ENCODE results near the gene PLAAT2. TPM values are rescaled to one million over a fixed set of nuclear protein-coding genes. Genes with fewer than 3 reads are reported as not detected.

PLAAT2 gene
- total RNA-seq, 1 experiment from 2014 or later = 0.52 TPM

- no peak for DNase-seq
- Histone ChIP-seq H2BK20ac (ENCODE audit: low read depth, low read length, poor library complexity, severe bottlenecking) (no peak overlapping the region), H3T11ph (ENCODE audit: low read length) (no peak overlapping the region), H3K56ac (ENCODE audit: insufficient read length, low read depth, low read length) (no peak overlapping the region), H3K27ac (ENCODE audit: insufficient read length, low read depth, low read length) (no peak overlapping the region), H4K5ac (ENCODE audit: insufficient read length, low read depth, low read length) (no peak overlapping the region), H2AFZ (ENCODE audit: low read length) (no peak overlapping the region), H3K79me1 (ENCODE audit: insufficient read depth, low read depth, low read length, poor library complexity, severe bottlenecking) (no peaks in the 10 kb centered on the region), H2BK15ac (ENCODE audit: low read depth, low read length) (no peak overlapping the region), H3K23me2 (ENCODE audit: insufficient read length, low read depth, low read length, poor library complexity, severe bottlenecking) (no peaks in the 10 kb centered on the region), H3K4ac (ENCODE audit: low read depth, low read length) (no peak overlapping the region), H2BK120ac (ENCODE audit: low read depth, low read length, poor library complexity, severe bottlenecking) (no peak overlapping the region), H3K9ac (ENCODE audit: extremely low read depth, insufficient read length, low read length) (no peak overlapping the region), H3K4me2 (ENCODE audit: insufficient read depth, insufficient read length, low read length) (no peak overlapping the region), H3K79me2 (ENCODE audit: insufficient read depth, low read length) (no peaks in the 10 kb centered on the region), H3K23ac (ENCODE audit: insufficient read length, low read depth, low read length) (no peak overlapping the region), H3K9me3 (ENCODE audit: control insufficient read depth, low read depth, low read length) (no peaks in the 10 kb centered on the region), H4K8ac (replicated peaks; ENCODE audit: insufficient read length, low read depth, low read length) (no peak overlapping the region), H4K91ac (ENCODE audit: insufficient read length, low read depth, low read length) (no peak overlapping the region), H3K14ac (ENCODE audit: insufficient read depth, low read length) (no peak overlapping the region), H3K18ac (ENCODE audit: insufficient read length, low read depth, low read length) (no peak overlapping the region), H2BK12ac (ENCODE audit: insufficient read length, low read depth, low read length) (no peak overlapping the region), H2AK5ac (ENCODE audit: insufficient read length, low read length) (no peak overlapping the region), H3K4me1 (ENCODE audit: insufficient read depth, low read length) (no peaks in the 10 kb centered on the region), H3K27me3 (ENCODE audit: insufficient read depth, low read length) (no peaks in the 10 kb centered on the region), H2BK5ac (ENCODE audit: insufficient read length, low read length) (no peak overlapping the region), H4K20me1 (ENCODE audit: control insufficient read depth, insufficient read depth, insufficient read length) (no peaks in the 10 kb centered on the region)
- WGBS (ENCODE audit: extremely low coverage, insufficient read length, low lambda C conversion rate) = no CpG with 5 or more reads among the region's 7 CpGs
- H3K27ac Mint-ChIP-seq = no peak overlapping the region
- TF ChIP-seq CTCF (conservative IDR thresholded peaks at IDR 0.05) = no peak
- H3K4me1 Mint-ChIP-seq = peaks cover 16 to 18% of the 10 kb centered on the region in 2 experiments
- no peak overlapping the region for H3K4me3 Mint-ChIP-seq
- no peaks in the 10 kb centered on the region for H3K9me3 Mint-ChIP-seq
- H3K36me3 Mint-ChIP-seq (ENCODE audit: insufficient read depth in 1 of 3, low read depth in 3 of 3) = no peaks in the 10 kb centered on the region; a peak in 1 of 7 replicates
- no peaks in the 10 kb centered on the region; the same call in 1 of the 2 replicates for H3K27me3 Mint-ChIP-seq (ENCODE audit: low read depth)
These were observed 50.4 kb downstream of the PLAAT2 start for GRCh38 chr11:63512816-63513215.
